MM.1S (cell line): ENCODE measurements around the gene CEACAM7.

ENCODE experiments used
- CTCF ChIP-seq: fragments of 300-600 bp; sonication (generic); IDR thresholded peaks from 2 replicates; pipeline ENCODE4 v1.5.1; 2016; ENCODE audit warnings: antibody characterized with exemption, low read length, mixed read lengths
- EZH2 ChIP-seq: fragments of 300-600 bp; sonication (generic); optimal IDR thresholded peaks from 2 replicates; pipeline ENCODE3; 2017; ENCODE audit warnings: low read depth, mild to moderate bottlenecking, antibody characterized with exemption, low read length, mixed read lengths
- EZH2phosphoT487 ChIP-seq: fragments of 300-600 bp; sonication (generic); IDR thresholded peaks from 2 replicates; pipeline ENCODE4 v1.6.1; 2018; ENCODE audit warnings: antibody characterized with exemption, low read length

DNA sequence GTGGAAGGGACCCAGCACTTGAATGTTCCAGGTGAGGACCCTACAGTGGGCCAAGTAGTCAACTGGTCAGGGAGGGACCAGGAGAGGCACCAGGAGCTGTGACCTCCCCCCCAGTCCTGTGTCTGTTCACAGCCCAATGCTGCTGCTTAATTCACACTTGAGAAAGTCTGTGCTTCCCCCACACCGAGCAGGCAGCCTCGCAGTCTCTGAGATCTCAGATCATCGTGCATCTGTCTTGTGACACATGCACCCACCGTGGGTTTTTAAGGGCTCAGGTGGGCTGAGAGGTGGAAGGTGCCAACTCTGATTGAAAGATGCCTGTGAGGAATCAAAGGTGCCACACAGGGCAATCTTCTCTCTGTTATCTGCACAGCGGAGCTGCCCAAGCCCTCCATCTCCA, 26.5 kb upstream of the CEACAM7 start:
- TF ChIP-seq CTCF: no peak
- TF ChIP-seq EZH2phosphoT487: no peak
- TF ChIP-seq EZH2: no peak
